ENCODE results near the gene TNS3.

Gene TNS3

GRCh38 chr7:47503281-47503680 is 78.6 kb downstream of the TNS3 start:
- in situ Hi-C loops (cut with MboI; ENCODE audit: low pct_unique_long_range_greater_than_20kb, low sequenced_read_pairs, unreplicated experiment): no loop called here
- DNase-seq (ENCODE audit: low spot score): no peak
- TF ChIP-seq CTCF (IDR thresholded peaks at IDR 0.05; ENCODE audit: extremely low read depth, insufficient read depth, missing control alignments): no peak

- in situ Hi-C loops (cut with MboI; ENCODE audit: low pct_unique_long_range_greater_than_20kb, low sequenced_read_pairs, unreplicated experiment): no loop called here
- no peak for TF ChIP-seq CTCF (IDR thresholded peaks at IDR 0.05; ENCODE audit: extremely low read depth, insufficient read depth, missing control alignments)
- no peak for DNase-seq (ENCODE audit: low spot score)
These were observed 79.6 kb downstream of the TNS3 start for GRCh38 chr7:47502240-47502877.

GRCh38 chr7:47501406-47501805 is 80.5 kb downstream of the TNS3 start:
- in situ Hi-C loops (cut with MboI; ENCODE audit: low pct_unique_long_range_greater_than_20kb, low sequenced_read_pairs, unreplicated experiment): no loop called here
- TF ChIP-seq CTCF (IDR thresholded peaks at IDR 0.05; ENCODE audit: extremely low read depth, insufficient read depth, missing control alignments): no peak
- no peak for DNase-seq (ENCODE audit: low spot score)

GRCh38 chr7:47500103-47500563 is 81.8 kb downstream of the TNS3 start:
- no peak for TF ChIP-seq CTCF (IDR thresholded peaks at IDR 0.05; ENCODE audit: extremely low read depth, insufficient read depth, missing control alignments)
- DNase-seq (ENCODE audit: low spot score): no peak
- in situ Hi-C loops (cut with MboI; ENCODE audit: low pct_unique_long_range_greater_than_20kb, low sequenced_read_pairs, unreplicated experiment): no loop called here

GRCh38 chr7:47498229-47499056 is 83.5 kb downstream of the TNS3 start:
- in situ Hi-C loops (cut with MboI; ENCODE audit: low pct_unique_long_range_greater_than_20kb, low sequenced_read_pairs, unreplicated experiment): no loop called here
- no peak for DNase-seq (ENCODE audit: low spot score)
- no peak for TF ChIP-seq CTCF (IDR thresholded peaks at IDR 0.05; ENCODE audit: extremely low read depth, insufficient read depth, missing control alignments)

GRCh38 chr7:47497367-47498096 is 84.4 kb downstream of the TNS3 start:
- no peak for TF ChIP-seq CTCF (IDR thresholded peaks at IDR 0.05; ENCODE audit: extremely low read depth, insufficient read depth, missing control alignments)
- DNase-seq (ENCODE audit: low spot score): peak; percentile 72
- in situ Hi-C loops (cut with MboI; ENCODE audit: low pct_unique_long_range_greater_than_20kb, low sequenced_read_pairs, unreplicated experiment): no loop called here
